Measurements from ENCODE around the gene PLXNB3. TPM values are rescaled to one million over a fixed set of nuclear protein-coding genes. Genes with fewer than 3 reads are reported as not detected.

The PLXNB3 gene
- polyA plus RNA-seq, 1 donor from 2014 or later = 0.48 TPM

GRCh38 chrX:153820601-153821000 lies 56.6 kb downstream of the PLXNB3 start:
- H2AFZ ChIP-seq (ENCODE audit: low read depth, low read length) = no peak overlapping the region
- H3K9me2 ChIP-seq (ENCODE audit: insufficient read depth, low read length) = no peaks in the 10 kb centered on the region
- H4K20me1 ChIP-seq (ENCODE audit: insufficient read depth) = no peaks in the 10 kb centered on the region
- H3K79me2 ChIP-seq (replicated peaks; ENCODE audit: insufficient read depth, low read length) = peaks cover 65% of the 10 kb centered on the region
- H3K9me3 ChIP-seq (ENCODE audit: low read length) = no peaks in the 10 kb centered on the region
- H3K4me3 ChIP-seq (ENCODE audit: low read length) = no peak overlapping the region
- peak overlapping the region; percentile 5 for H3K27ac ChIP-seq (ENCODE audit: low read length)
- H3F3A ChIP-seq (ENCODE audit: insufficient read depth, low read length, poor library complexity, severe bottlenecking) = no peaks in the 10 kb centered on the region
- no peaks in the 10 kb centered on the region for H3K36me3 ChIP-seq (ENCODE audit: insufficient read depth, low read length)
- no peaks in the 10 kb centered on the region for H3K27me3 ChIP-seq (ENCODE audit: insufficient read depth, low read depth, low read length)
- H3K9ac ChIP-seq (ENCODE audit: low read length) = no peak overlapping the region
- no peak for TF ChIP-seq POLR2AphosphoS5 (IDR thresholded peaks at IDR 0.05)
- no peak for TF ChIP-seq EP300 (conservative IDR thresholded peaks at IDR 0.05; ENCODE audit: poor library complexity, severe bottlenecking)
- no peak for TF ChIP-seq TAF1 (IDR thresholded peaks at IDR 0.05; ENCODE audit: low read depth)
- TF ChIP-seq MXI1 (conservative IDR thresholded peaks at IDR 0.05; ENCODE audit: poor library complexity, severe bottlenecking) = no peak
- H3K4me2 ChIP-seq (ENCODE audit: low read length) = no peak overlapping the region

GRCh38 chrX:153821066-153821465 lies 57.0 kb downstream of the PLXNB3 start:
- H3K27me3 ChIP-seq (ENCODE audit: insufficient read depth, low read depth, low read length) = no peaks in the 10 kb centered on the region

GRCh38 chrX:153824348-153824747 lies 60.3 kb downstream of the PLXNB3 start:
- no peaks in the 10 kb centered on the region for H3F3A ChIP-seq (ENCODE audit: insufficient read depth, low read length, poor library complexity, severe bottlenecking)
- TF ChIP-seq REST (IDR thresholded peaks at IDR 0.05; ENCODE audit: borderline replicate concordance) = no peak
- TF ChIP-seq TAF1 (IDR thresholded peaks at IDR 0.05; ENCODE audit: low read depth) = no peak
- TF ChIP-seq RAD21 (conservative IDR thresholded peaks at IDR 0.05) = no peak
- no peak for TF ChIP-seq EZH2 (IDR thresholded peaks at IDR 0.05; ENCODE audit: borderline replicate concordance, insufficient read depth, low read length, poor library complexity, severe bottlenecking)
- no peak for TF ChIP-seq CTCF (IDR thresholded peaks at IDR 0.05; ENCODE audit: poor library complexity, severe bottlenecking)
- no peak for TF ChIP-seq SMC3 (conservative IDR thresholded peaks at IDR 0.05; ENCODE audit: poor library complexity)
- TF ChIP-seq POLR2AphosphoS5 (IDR thresholded peaks at IDR 0.05) = no peak
- TF ChIP-seq EP300 (conservative IDR thresholded peaks at IDR 0.05; ENCODE audit: poor library complexity, severe bottlenecking) = no peak
- no peak for TF ChIP-seq MXI1 (conservative IDR thresholded peaks at IDR 0.05; ENCODE audit: poor library complexity, severe bottlenecking)
- no peaks in the 10 kb centered on the region for H3K27me3 ChIP-seq (ENCODE audit: insufficient read depth, low read depth, low read length)
- H3K27ac ChIP-seq (ENCODE audit: low read length) = no peak overlapping the region
- no peaks in the 10 kb centered on the region for H3K36me3 ChIP-seq (ENCODE audit: insufficient read depth, low read length)
- H2AFZ ChIP-seq (ENCODE audit: low read depth, low read length) = no peak overlapping the region
- H3K4me3 ChIP-seq (ENCODE audit: low read length) = no peak overlapping the region
- H3K9ac ChIP-seq (ENCODE audit: low read length) = no peak overlapping the region
- no peaks in the 10 kb centered on the region for H3K9me2 ChIP-seq (ENCODE audit: insufficient read depth, low read length)
- H4K20me1 ChIP-seq (ENCODE audit: insufficient read depth) = no peaks in the 10 kb centered on the region
- peaks cover 70% of the 10 kb centered on the region for H3K79me2 ChIP-seq (replicated peaks; ENCODE audit: insufficient read depth, low read length)
- no peaks in the 10 kb centered on the region for H3K9me3 ChIP-seq (ENCODE audit: low read length)
- H3K4me2 ChIP-seq (ENCODE audit: low read length) = no peak overlapping the region

More at GRCh38 chrX:153821066-153821465, 57.0 kb downstream of the PLXNB3 start:
- H3K27ac ChIP-seq (ENCODE audit: low read length) = no peak overlapping the region
- no peak overlapping the region for H3K4me3 ChIP-seq (ENCODE audit: low read length)
- no peaks in the 10 kb centered on the region for H3K9me3 ChIP-seq (ENCODE audit: low read length)
- H3K4me2 ChIP-seq (ENCODE audit: low read length) = no peak overlapping the region
- H4K20me1 ChIP-seq (ENCODE audit: insufficient read depth) = no peaks in the 10 kb centered on the region
- H3K79me2 ChIP-seq (replicated peaks; ENCODE audit: insufficient read depth, low read length) = peaks cover 68% of the 10 kb centered on the region
- TF ChIP-seq MXI1 (conservative IDR thresholded peaks at IDR 0.05; ENCODE audit: poor library complexity, severe bottlenecking) (no peak), TAF1 (IDR thresholded peaks at IDR 0.05; ENCODE audit: low read depth) (no peak), EP300 (conservative IDR thresholded peaks at IDR 0.05; ENCODE audit: poor library complexity, severe bottlenecking) (no peak), EZH2 (IDR thresholded peaks at IDR 0.05; ENCODE audit: borderline replicate concordance, insufficient read depth, low read length, poor library complexity, severe bottlenecking) (no peak), POLR2AphosphoS5 (IDR thresholded peaks at IDR 0.05) (no peak), SMC3 (conservative IDR thresholded peaks at IDR 0.05; ENCODE audit: poor library complexity) (no peak), RAD21 (conservative IDR thresholded peaks at IDR 0.05) (no peak), CTCF (IDR thresholded peaks at IDR 0.05; ENCODE audit: poor library complexity, severe bottlenecking) (no peak)
- no peak overlapping the region for H3K9ac ChIP-seq (ENCODE audit: low read length)
- no peaks in the 10 kb centered on the region for H3F3A ChIP-seq (ENCODE audit: insufficient read depth, low read length, poor library complexity, severe bottlenecking)
- no peaks in the 10 kb centered on the region for H3K9me2 ChIP-seq (ENCODE audit: insufficient read depth, low read length)
- H2AFZ ChIP-seq (ENCODE audit: low read depth, low read length) = no peak overlapping the region
- no peaks in the 10 kb centered on the region for H3K36me3 ChIP-seq (ENCODE audit: insufficient read depth, low read length)

Measured in neural cell (in vitro differentiated cells).